ENCODE results near the gene RYR2.

Gene RYR2

DNA sequence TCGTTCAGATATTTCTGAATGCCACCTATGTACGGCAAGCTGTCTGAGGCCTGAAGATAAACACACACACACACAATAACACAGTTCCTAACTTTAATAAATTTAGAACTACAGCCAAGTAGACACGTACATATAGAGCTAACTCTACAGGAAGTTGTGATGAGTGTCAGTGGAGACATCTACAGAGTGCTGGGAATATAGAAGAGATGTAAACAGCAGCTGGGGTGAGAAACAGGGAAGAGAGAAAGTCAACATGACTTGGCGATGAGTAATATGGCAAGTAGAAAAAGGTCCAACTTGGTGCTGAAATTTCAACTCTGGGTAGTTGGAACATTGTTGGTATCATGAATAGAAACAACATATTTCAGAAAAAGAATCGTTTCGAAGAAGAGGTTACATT, 642.3 kb downstream of the RYR2 start:
- H3K4me3 ChIP-seq (ENCODE audit: low read depth, low read length), result no peak overlapping the region
- TF ChIP-seq CTCF (IDR thresholded peaks at IDR 0.05; ENCODE audit: borderline replicate concordance, insufficient read depth, low read depth, low read length), result no peak

GRCh38 chr1:237685551-237685950, 643.6 kb downstream of the RYR2 start:
- no peak for TF ChIP-seq CTCF (IDR thresholded peaks at IDR 0.05; ENCODE audit: borderline replicate concordance, insufficient read depth, low read depth, low read length)
- no peak overlapping the region for H3K4me3 ChIP-seq (ENCODE audit: low read depth, low read length)

DNA sequence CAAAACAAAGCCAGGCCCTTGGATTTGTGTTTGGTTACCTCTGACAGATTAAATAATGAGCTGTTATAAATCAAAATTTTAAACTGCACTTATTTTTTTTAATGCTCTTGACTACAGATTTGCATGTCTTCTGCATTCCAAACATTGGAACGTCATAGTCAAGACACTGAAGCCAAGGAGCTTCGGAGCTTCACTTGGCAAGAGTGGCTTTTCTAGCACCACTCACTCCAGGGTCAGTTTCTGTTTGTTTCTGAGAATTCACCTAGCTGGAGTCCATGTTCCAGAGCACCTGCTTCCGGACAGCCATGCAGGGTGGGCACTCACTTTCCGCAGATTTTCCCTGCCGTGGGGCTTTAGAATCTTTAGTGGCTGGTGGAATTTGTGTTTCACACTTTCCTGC, 645.8 kb downstream of the RYR2 start:
- H3K4me3 ChIP-seq (ENCODE audit: low read depth, low read length), result no peak overlapping the region
- TF ChIP-seq CTCF (IDR thresholded peaks at IDR 0.05; ENCODE audit: borderline replicate concordance, insufficient read depth, low read depth, low read length), result no peak

GRCh38 chr1:237690656-237691055, 648.7 kb downstream of the RYR2 start:
- H3K4me3 ChIP-seq (ENCODE audit: low read depth, low read length), result no peak overlapping the region
- no peak for TF ChIP-seq CTCF (IDR thresholded peaks at IDR 0.05; ENCODE audit: borderline replicate concordance, insufficient read depth, low read depth, low read length)

DNA sequence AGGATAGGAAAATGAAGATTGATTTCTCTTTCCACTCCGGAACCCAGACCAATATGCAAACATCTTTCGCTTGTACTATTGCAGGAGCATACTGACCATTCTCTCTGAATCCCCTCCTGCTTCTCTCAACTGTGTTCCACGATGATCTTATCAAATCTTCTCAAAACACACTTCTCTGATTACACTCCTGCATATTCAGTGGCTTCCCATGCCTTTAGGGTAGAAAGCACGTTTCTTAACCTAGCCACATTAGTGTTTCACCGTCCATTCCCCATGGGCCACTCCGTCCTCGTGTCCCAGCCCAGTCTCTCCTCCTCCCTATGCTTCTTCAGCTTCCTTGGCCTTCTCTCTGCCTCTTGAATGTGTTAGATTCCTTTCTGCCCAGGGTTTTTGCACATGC, 650.3 kb downstream of the RYR2 start:
- TF ChIP-seq CTCF (IDR thresholded peaks at IDR 0.05; ENCODE audit: borderline replicate concordance, insufficient read depth, low read depth, low read length), result no peak
- no peak overlapping the region for H3K4me3 ChIP-seq (ENCODE audit: low read depth, low read length)

GRCh38 chr1:237695878-237696277, 653.9 kb downstream of the RYR2 start:
- no peak overlapping the region for H3K4me3 ChIP-seq (ENCODE audit: low read depth, low read length)
- TF ChIP-seq CTCF (IDR thresholded peaks at IDR 0.05; ENCODE audit: borderline replicate concordance, insufficient read depth, low read depth, low read length), result no peak

DNA sequence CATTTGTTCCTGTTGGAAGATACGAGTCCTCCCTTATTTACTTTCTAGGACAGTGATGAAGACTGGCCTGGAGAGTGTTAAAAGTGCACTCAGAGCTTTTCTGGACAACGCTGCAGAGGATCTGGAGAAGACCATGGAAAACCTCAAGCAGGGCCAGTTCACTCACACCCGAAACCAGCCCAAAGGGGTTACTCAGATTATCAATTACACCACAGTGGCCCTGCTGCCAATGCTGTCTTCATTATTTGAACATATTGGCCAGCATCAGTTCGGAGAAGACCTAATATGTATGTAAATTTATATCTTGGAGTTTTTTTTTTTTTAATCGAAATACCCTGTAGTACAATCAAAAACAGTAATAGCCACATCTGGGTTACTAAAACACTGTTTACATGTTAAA, 658.2 kb downstream of the RYR2 start:
- no peak for TF ChIP-seq CTCF (IDR thresholded peaks at IDR 0.05; ENCODE audit: borderline replicate concordance, insufficient read depth, low read depth, low read length)
- no peak overlapping the region for H3K4me3 ChIP-seq (ENCODE audit: low read depth, low read length)
